Keratinocyte (primary cell): ENCODE data around the gene GPRASP1. TPM values are rescaled to one million over a fixed set of nuclear protein-coding genes. Genes with fewer than 3 reads are reported as not detected.

ENCODE experiments used
- DNase-seq: peaks from one replicate; pipeline ENCODE4 v3.0.0-alpha.2; 2011; ENCODE audit warnings: low read depth, missing footprints, low spot score
- FAIRE-seq: peaks from 2 replicates; lab custom pipeline; 2011; peaks lifted over from hg19 to GRCh38; lab: Jason Lieb, UNC
- H2AFZ ChIP-seq: 2 replicates; pipeline ENCODE4 v1.6.0; 2012; ENCODE audit warnings: low read length, control low read depth, inconsistent platforms; ENCODE audit not compliant: control insufficient read depth
- H3K27ac ChIP-seq: 2 replicates; pipeline ENCODE4 v1.5.1; 2011; ENCODE audit warnings: low read length; ENCODE audit not compliant: control insufficient read depth, insufficient read depth
- H3K27me3 ChIP-seq: 3 replicates; pipeline ENCODE4 v1.6.0; 2011; ENCODE audit warnings: low read length; ENCODE audit not compliant: control insufficient read depth, insufficient read depth; ENCODE audit errors: extremely low read depth
- H3K36me3 ChIP-seq, 2 experiments: 2 replicates in 1 of 2; 3 replicates in 1 of 2; pipeline ENCODE4 v1.5.1; 2011; ENCODE audit warnings: low read length in 2 of 2, mild to moderate bottlenecking in 1 of 2; ENCODE audit not compliant: control insufficient read depth in 2 of 2, insufficient read depth in 2 of 2; ENCODE audit errors: extremely low read depth in 1 of 2
- H3K4me1 ChIP-seq: 3 replicates; pipeline ENCODE4 v1.5.1; 2011; ENCODE audit warnings: low read length; ENCODE audit not compliant: control insufficient read depth, insufficient read depth; ENCODE audit errors: extremely low read depth
- H3K4me2 ChIP-seq: 3 replicates; pipeline ENCODE4 v1.6.0; 2011; ENCODE audit warnings: low read depth, low read length; ENCODE audit not compliant: control insufficient read depth, insufficient read depth; ENCODE audit errors: extremely low read depth
- H3K4me3 ChIP-seq, 3 experiments: fragments of 200-600 bp in 1 of 3; sonication (generic) in 1 of 3; 2 replicates in 2 of 3; 3 replicates in 1 of 3; pipeline ENCODE4 v1.5.1; 2011 to 2016; ENCODE audit warnings: low read length in 3 of 3, mild to moderate bottlenecking in 3 of 3, control low read depth in 2 of 3, inconsistent platforms in 1 of 3, low read depth in 1 of 3, mixed read lengths in 1 of 3, mixed run types in 1 of 3, moderate library complexity in 1 of 3; ENCODE audit not compliant: control insufficient read depth in 2 of 3, insufficient read depth in 2 of 3; ENCODE audit errors: extremely low read depth in 1 of 3
- H3K79me2 ChIP-seq: 2 replicates; pipeline ENCODE4 v1.6.0; 2012; ENCODE audit warnings: low read length; ENCODE audit not compliant: control insufficient read depth, insufficient read depth
- H3K9ac ChIP-seq: 3 replicates; pipeline ENCODE4 v1.6.0; 2011; ENCODE audit warnings: low read length; ENCODE audit not compliant: control insufficient read depth, insufficient read depth; ENCODE audit errors: extremely low read depth
- H3K9me1 ChIP-seq: 3 replicates; pipeline ENCODE4 v1.6.0; 2011; ENCODE audit warnings: low read length; ENCODE audit not compliant: control insufficient read depth, insufficient read depth; ENCODE audit errors: extremely low read depth
- H3K9me3 ChIP-seq: 2 replicates; pipeline ENCODE4 v1.5.1; 2012; ENCODE audit warnings: low read depth, low read length; ENCODE audit not compliant: control insufficient read depth
- H4K20me1 ChIP-seq: 3 replicates; pipeline ENCODE4 v1.6.0; 2011; ENCODE audit warnings: low read length; ENCODE audit not compliant: control insufficient read depth, insufficient read depth; ENCODE audit errors: extremely low read depth
- EZH2 ChIP-seq: IDR thresholded peaks from one replicate; pipeline ENCODE4 v1.6.1; 2012; ENCODE audit warnings: inconsistent platforms, mild to moderate bottlenecking, low read length, moderate library complexity
- dilution Hi-C: fragments of 300-500 bp; cut with MboI; formaldehyde crosslinking; loops from one replicate; pipeline ENCODE4 v1.7.0; 2020; ENCODE audit warnings: low sequenced_read_pairs; ENCODE audit not compliant: extremely low pct_ligation_motif_present
- polyA plus RNA-seq, 5 experiments: library from polyadenylated mRNA; depleted of rRNA in 3 of 5; stranded (reverse) in 3 of 5; stranded (forward) in 1 of 5; unstranded in 1 of 5; fragments of >200 nt; gene quantifications; 1 replicate in 1 of 5; 2 replicates in 3 of 5; 3 replicates in 1 of 5; pipeline versions ENCODE4 v1.2.1 to v1.2.3, GENCODE V29; 2011 to 2012; ENCODE audit warnings: missing spikeins in 2 of 5, low read depth in 1 of 5, low replicate concordance in 1 of 5
- small RNA-seq, 3 experiments: library from RNA; depleted of rRNA; stranded (forward); fragments of <200 nt; gene quantifications; one replicate each; pipeline ENCODE3, GENCODE V24; 2012; ENCODE audit warnings: low read depth in 3 of 3, low replicate concordance in 1 of 3; ENCODE audit not compliant: insufficient read length in 3 of 3
- TF ChIP-seq, protein P1 (sequence below), 3 experiments: IDR thresholded peaks in 1 of 3; conservative IDR thresholded peaks in 1 of 3; optimal IDR thresholded peaks in 1 of 3; 2 replicates in 2 of 3; 3 replicates in 1 of 3; pipeline versions ENCODE3 to v1.5.1; 2011; ENCODE audit warnings: low read length in 3 of 3, mild to moderate bottlenecking in 3 of 3, moderate library complexity in 2 of 3, control low read depth in 1 of 3, inconsistent platforms in 1 of 3; ENCODE audit not compliant: insufficient read depth in 2 of 3; ENCODE audit errors: extremely low read depth in 1 of 3

Gene GPRASP1
- polyA plus RNA-seq, 1 donor (not counting 4 experiments of a cell fraction or from before 2014, with no cell fraction given) = 0.34 TPM

DNA sequence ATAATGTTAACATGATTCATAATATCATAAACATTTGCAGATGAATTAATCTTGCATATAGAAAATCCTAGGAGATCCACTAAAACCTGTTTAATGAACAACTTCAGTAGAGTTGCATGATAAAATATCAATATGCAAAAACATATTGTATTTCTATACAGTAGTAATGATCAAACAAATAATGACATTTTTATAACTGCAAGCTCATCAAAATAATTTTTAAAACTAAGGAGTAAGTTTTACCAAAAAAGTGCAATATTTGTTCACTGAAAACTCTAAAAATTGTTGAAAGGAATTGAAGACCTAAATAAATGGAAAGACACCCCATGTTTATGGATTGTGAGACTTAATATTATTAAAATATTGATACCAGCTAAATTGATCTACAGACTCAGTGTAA, 45.0 kb downstream of the GPRASP1 start:
- Histone ChIP-seq H3K9me3 (no peaks in the 10 kb centered on the region), H3K79me2 (no peaks in the 10 kb centered on the region), H3K27ac (no peak overlapping the region), H3K9ac (no peak overlapping the region), H3K27me3 (no peaks in the 10 kb centered on the region), H3K4me1 (no peaks in the 10 kb centered on the region), H3K4me3 (no peak overlapping the region), H3K9me1 (no peaks in the 10 kb centered on the region), H3K36me3 (no peaks in the 10 kb centered on the region), H2AFZ (no peak overlapping the region), H4K20me1 (no peaks in the 10 kb centered on the region), H3K4me2 (no peak overlapping the region)
- FAIRE-seq (no peak), DNase-seq (no peak)
- dilution Hi-C loops = no loop called here
- TF ChIP-seq EZH2 = no peak

DNA sequence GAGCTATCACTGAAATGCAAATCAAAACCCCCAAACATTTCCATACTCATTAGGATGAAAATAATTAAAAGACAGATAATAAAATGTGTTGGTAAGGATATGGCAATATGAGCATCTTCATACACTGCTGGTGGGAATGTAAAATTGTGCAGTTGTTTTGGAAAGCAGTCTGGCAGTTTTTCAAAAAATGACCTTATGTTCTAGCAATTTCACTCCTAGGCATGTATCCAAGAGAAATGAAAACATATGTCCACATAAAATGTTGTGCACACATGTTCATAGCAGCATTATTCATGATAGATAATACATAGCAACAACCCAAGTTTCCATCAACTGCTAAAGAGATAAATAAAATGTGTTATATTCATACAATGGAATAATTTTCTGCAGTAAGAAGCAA, 46.2 kb downstream of the GPRASP1 start:
- no peaks in the 10 kb centered on the region for H3K36me3 ChIP-seq
- no peaks in the 10 kb centered on the region for H3K4me1 ChIP-seq
- no peaks in the 10 kb centered on the region for H3K9me3 ChIP-seq
- no peak for DNase-seq
- TF ChIP-seq, protein P1, sequence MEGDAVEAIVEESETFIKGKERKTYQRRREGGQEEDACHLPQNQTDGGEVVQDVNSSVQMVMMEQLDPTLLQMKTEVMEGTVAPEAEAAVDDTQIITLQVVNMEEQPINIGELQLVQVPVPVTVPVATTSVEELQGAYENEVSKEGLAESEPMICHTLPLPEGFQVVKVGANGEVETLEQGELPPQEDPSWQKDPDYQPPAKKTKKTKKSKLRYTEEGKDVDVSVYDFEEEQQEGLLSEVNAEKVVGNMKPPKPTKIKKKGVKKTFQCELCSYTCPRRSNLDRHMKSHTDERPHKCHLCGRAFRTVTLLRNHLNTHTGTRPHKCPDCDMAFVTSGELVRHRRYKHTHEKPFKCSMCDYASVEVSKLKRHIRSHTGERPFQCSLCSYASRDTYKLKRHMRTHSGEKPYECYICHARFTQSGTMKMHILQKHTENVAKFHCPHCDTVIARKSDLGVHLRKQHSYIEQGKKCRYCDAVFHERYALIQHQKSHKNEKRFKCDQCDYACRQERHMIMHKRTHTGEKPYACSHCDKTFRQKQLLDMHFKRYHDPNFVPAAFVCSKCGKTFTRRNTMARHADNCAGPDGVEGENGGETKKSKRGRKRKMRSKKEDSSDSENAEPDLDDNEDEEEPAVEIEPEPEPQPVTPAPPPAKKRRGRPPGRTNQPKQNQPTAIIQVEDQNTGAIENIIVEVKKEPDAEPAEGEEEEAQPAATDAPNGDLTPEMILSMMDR (optimal IDR thresholded peaks at IDR 0.05 in 1 of 3, IDR thresholded peaks at IDR 0.05 in 1 of 3, conservative IDR thresholded peaks at IDR 0.05 in 1 of 3; ENCODE audit: extremely low read depth in 1 of 3, insufficient read depth in 2 of 3, low read length in 3 of 3) = no peak
- TF ChIP-seq EZH2 = no peak
- no peak overlapping the region for H3K4me3 ChIP-seq
- no peaks in the 10 kb centered on the region for H4K20me1 ChIP-seq
- no peaks in the 10 kb centered on the region for H3K9me1 ChIP-seq
- FAIRE-seq = no peak
- H3K27me3 ChIP-seq = no peaks in the 10 kb centered on the region
- no peak overlapping the region for H2AFZ ChIP-seq
- no peaks in the 10 kb centered on the region for H3K79me2 ChIP-seq
- dilution Hi-C loops = no loop called here
- H3K27ac ChIP-seq = no peak overlapping the region
- no peak overlapping the region for H3K9ac ChIP-seq
- H3K4me2 ChIP-seq = no peak overlapping the region

Small RNA genes within 50 kb of the gene (small RNA-seq; reads per million reads assigned to genes)
- 0 reads per million in 3 experiments for gene RNU6-589P

Other genes starting within 250 kb of the GPRASP1 start
- gene NXF2B, start 211.5 kb upstream of the GPRASP1 start, polyA plus RNA-seq = not detected in 3 replicates
- gene TCP11X2, start 179.7 kb upstream of the GPRASP1 start, polyA plus RNA-seq = not detected in 3 replicates
- gene TMSB15A, start 134.7 kb upstream of the GPRASP1 start, polyA plus RNA-seq = not detected in 3 replicates
- 11.6 to 13.5 TPM (median 11.7 TPM) in 3 replicates for gene ARMCX5, start 52.0 kb upstream of the GPRASP1 start, polyA plus RNA-seq
- 3.6 to 4.9 TPM (median 3.8 TPM) in 3 replicates for gene GPRASP2, start 61.0 kb downstream of the GPRASP1 start, polyA plus RNA-seq
- gene GPRASP3, start 69.3 kb downstream of the GPRASP1 start, polyA plus RNA-seq = 3.0 to 3.1 TPM (median 3.0 TPM) in 3 replicates